Measurements from ENCODE around the gene YTHDF2. TPM values are rescaled to one million over a fixed set of nuclear protein-coding genes. Genes with fewer than 3 reads are reported as not detected.

Gene YTHDF2
- total RNA-seq, 1 donor, result 64.2 TPM

DNA sequence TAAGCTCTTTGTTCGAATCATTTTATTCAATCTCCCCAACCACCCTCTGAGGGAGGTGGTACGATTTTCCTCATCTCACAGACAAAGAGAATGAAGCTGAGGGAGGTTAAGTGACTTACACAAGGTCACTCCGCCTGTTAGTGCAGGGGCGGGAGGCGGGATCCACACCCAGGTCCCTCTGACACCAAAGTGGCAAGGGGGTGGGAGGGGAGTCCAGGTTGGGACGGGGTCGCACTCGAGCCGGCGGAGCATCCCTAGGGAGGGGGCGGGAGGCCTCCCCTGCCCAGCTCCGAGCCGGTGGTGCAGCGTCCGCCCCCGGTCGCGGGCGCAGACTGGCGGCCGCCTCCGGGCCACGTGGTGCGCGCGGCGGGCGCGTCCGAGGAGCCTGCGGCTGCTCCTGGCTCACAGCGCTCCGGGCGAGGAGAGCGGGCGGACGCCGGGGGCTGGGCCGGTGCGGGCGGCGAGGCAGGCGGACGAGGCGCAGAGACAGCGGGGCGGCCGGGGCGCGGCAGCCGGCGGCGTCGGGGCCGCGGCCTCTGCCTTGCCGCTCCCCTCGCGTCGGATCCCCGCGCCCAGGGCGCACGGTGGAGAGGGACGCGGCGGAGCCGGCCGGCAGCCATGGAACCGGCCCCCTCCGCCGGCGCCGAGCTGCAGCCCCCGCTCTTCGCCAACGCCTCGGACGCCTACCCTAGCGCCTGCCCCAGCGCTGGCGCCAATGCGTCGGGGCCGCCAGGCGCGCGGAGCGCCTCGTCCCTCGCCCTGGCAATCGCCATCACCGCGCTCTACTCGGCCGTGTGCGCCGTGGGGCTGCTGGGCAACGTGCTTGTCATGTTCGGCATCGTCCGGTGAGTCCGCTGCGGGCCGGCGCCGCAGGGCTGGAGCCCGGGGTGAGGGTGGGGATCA lies 75.3 kb downstream of the YTHDF2 start, which contains the start of gene OPRD1:
TSS of gene OPRD1 (plus strand) at position 405 of the 903 bp plus-strand sequence. CDS start at position 619, 214 bp downstream.
- no peak for DNase-seq (ENCODE audit: low read depth)
- no peak within 1 kb of the TSS for H3K4me3 ChIP-seq (ENCODE audit: low read depth, low read length)
- TF ChIP-seq, protein P1, sequence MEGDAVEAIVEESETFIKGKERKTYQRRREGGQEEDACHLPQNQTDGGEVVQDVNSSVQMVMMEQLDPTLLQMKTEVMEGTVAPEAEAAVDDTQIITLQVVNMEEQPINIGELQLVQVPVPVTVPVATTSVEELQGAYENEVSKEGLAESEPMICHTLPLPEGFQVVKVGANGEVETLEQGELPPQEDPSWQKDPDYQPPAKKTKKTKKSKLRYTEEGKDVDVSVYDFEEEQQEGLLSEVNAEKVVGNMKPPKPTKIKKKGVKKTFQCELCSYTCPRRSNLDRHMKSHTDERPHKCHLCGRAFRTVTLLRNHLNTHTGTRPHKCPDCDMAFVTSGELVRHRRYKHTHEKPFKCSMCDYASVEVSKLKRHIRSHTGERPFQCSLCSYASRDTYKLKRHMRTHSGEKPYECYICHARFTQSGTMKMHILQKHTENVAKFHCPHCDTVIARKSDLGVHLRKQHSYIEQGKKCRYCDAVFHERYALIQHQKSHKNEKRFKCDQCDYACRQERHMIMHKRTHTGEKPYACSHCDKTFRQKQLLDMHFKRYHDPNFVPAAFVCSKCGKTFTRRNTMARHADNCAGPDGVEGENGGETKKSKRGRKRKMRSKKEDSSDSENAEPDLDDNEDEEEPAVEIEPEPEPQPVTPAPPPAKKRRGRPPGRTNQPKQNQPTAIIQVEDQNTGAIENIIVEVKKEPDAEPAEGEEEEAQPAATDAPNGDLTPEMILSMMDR (IDR thresholded peaks at IDR 0.05; ENCODE audit: insufficient read depth, low read length), result no peak

DNA sequence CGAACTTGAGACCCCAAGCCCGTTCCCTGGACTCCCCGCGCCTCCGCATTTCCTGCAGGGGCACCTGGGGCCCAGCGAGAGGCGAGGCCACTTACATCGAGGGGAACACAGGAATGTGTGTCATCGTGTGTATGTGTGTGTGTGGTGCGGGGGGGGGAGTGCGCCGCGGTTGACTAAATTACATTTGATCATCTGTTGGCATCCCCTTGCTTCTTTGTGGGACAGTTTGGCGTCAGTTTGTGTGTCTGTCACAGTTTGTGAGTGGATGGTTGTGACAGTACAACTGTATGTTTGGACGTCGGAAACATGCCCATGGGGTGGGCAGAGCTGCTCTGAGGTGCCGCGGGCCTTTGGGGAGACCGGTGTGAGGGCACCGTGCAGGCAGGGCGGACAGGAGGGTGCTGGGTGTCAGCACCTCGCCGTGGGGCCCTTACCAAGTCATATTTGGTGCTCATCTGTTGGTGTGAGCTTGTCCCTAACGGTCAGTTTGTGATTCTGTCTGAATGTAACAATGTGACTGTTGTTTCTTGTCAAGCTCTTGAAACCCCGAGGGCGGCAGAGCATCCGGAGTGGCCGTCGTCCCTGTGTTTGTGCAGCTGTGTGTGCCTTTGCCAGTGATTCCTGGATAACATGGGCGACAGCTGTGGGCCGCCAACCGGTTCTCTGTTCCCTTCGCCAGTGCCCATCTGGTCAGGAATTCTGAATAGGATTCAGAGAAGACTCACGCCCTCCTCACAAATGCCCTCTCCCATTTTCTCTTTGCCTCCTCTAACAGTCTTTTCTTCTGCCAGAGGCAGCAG lies 76.1 kb downstream of the YTHDF2 start:
- DNase-seq (ENCODE audit: low read depth), result no peak
- H3K4me3 ChIP-seq (ENCODE audit: low read depth, low read length), result no peak overlapping the region
- TF ChIP-seq, protein P1 (IDR thresholded peaks at IDR 0.05; ENCODE audit: insufficient read depth, low read length), result no peak

DNA sequence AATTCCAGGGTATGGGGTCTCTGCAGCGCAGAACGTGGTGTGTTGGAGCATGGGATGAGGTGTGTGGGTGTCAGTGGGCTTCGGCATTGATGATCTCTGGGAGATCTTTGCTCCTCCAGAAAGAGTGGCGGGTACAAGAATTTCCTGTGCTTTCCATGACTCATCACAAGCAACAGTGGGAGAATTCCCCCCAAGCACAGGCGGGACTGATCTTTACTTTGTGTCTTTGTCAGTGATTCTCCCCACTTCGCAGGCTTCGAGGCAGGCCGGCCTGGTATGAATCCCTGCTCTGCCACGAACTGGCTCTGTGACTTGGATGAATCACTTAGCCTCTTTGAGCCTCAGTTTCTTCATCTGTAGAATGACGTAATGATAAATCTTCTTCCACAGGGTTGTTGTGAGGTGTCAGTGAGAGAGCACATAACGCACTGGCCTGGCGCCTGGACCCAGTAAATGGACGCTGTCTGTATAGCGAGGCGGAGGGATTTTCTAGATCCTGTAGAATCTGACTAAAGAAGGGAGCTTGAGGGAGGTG lies 77.3 kb downstream of the YTHDF2 start:
- TF ChIP-seq, protein P1 (IDR thresholded peaks at IDR 0.05; ENCODE audit: insufficient read depth, low read length), result no peak
- H3K4me3 ChIP-seq (ENCODE audit: low read depth, low read length), result no peak overlapping the region
- DNase-seq (ENCODE audit: low read depth), result no peak

GRCh38 chr1:28815533-28816185 lies 78.9 kb downstream of the YTHDF2 start:
- DNase-seq (ENCODE audit: low read depth), result no peak
- no peak overlapping the region for H3K4me3 ChIP-seq (ENCODE audit: low read depth, low read length)
- TF ChIP-seq, protein P1 (IDR thresholded peaks at IDR 0.05; ENCODE audit: insufficient read depth, low read length), result no peak

- no peak overlapping the region for H3K4me3 ChIP-seq (ENCODE audit: low read depth, low read length)
- TF ChIP-seq, protein P1 (IDR thresholded peaks at IDR 0.05; ENCODE audit: insufficient read depth, low read length), result no peak
Observed at GRCh38 chr1:28817133-28817532, 80.4 kb downstream of the YTHDF2 start.

GRCh38 chr1:28819020-28819419 lies 82.3 kb downstream of the YTHDF2 start:
- TF ChIP-seq, protein P1 (IDR thresholded peaks at IDR 0.05; ENCODE audit: insufficient read depth, low read length), result no peak
- no peak for DNase-seq (ENCODE audit: low read depth)
- no peak overlapping the region for H3K4me3 ChIP-seq (ENCODE audit: low read depth, low read length)

More at GRCh38 chr1:28817133-28817532, 80.4 kb downstream of the YTHDF2 start:
- DNase-seq (ENCODE audit: low read depth), result no peak

Data from fibroblast of the aortic adventitia (primary cell).